GM19239 (cell line): ENCODE results near the gene YTHDC2.
"Not testable (repeated sequence)": the region's sequence is repeated elsewhere in the genome, so short reads cannot be mapped to it uniquely, and the experiment has no call there.

Experiments
- DNase-seq: peaks from one replicate; pipeline ENCODE4 v3.0.0; 2011; ENCODE audit warnings: low spot score; ENCODE audit not compliant: insufficient read length
- FAIRE-seq: peaks from 2 replicates; lab custom pipeline; 2011; peaks lifted over from hg19 to GRCh38; lab: Jason Lieb, UNC

YTHDC2 gene

GRCh38 chr5:113598926-113599325 is 85.4 kb downstream of the YTHDC2 start:
- FAIRE-seq: no peak
- no peak for DNase-seq

DNA sequence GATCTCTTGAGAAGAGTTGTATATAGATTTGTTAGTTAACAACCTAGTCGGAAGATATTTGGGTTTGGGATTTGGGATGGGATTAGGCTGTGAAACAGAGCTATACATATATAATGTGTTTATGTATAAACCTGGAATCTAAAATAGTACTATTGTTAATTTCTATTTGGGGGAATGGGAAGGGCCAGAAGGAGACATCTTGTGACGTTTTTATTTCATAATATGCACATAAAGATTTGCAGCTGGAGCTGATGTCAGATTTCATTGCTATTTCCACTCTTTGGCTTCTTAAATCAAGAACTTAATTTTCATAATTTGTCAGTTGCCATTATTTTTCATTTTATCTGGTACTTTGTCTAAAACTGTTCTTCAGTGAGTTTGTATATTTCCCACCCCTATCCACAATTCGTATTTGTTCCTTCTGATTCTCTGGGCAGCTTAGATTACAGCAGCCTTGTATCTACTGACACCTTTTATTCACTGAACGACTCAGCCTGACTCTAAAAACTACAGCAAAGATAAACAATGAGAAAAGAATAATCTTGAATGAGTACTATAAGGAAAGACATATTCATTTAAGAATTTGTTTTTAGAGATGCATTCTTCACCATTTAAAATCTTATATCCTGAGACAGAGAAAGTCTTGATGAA is 86.9 kb downstream of the YTHDC2 start:
- FAIRE-seq: no peak
- no peak for DNase-seq

- no peak for FAIRE-seq
- DNase-seq: no peak
Measured at GRCh38 chr5:113601423-113601822, 87.9 kb downstream of the YTHDC2 start.

- FAIRE-seq: not testable (repeated sequence)
Measured at GRCh38 chr5:113603246-113603645, 89.8 kb downstream of the YTHDC2 start.

GRCh38 chr5:113606298-113607134 is 93.0 kb downstream of the YTHDC2 start:
- DNase-seq (peak; percentile 7), FAIRE-seq (peak; percentile 77)

More at GRCh38 chr5:113603246-113603645, 89.8 kb downstream of the YTHDC2 start:
- DNase-seq: not testable (repeated sequence)

GRCh38 chr5:113607361-113607760 is 93.9 kb downstream of the YTHDC2 start:
- FAIRE-seq: no peak
- DNase-seq: no peak

DNA sequence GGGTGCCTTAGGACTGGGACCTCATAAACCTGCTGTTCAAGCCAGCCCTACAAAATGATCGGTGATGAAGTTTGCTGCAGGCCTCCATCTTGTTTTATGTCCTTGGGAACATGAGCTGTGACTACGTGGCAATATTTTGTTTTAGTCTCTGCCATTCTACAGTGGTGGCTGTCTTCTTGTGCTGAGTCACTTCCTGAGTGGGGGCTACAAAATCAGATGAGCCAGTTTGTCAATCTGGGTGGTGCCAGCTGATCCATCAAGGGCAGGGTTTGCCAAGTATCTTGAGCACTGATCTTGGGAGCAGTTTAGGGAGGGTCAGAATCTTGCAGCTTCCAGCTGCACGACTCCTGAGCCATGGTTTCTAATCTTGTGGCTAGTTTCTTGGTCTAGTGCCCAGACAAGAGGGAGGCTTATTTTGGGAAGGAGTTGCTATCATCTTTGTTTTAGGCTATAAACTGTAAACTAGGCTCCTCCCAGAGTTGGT is 94.7 kb downstream of the YTHDC2 start:
- DNase-seq: no peak
- FAIRE-seq: no peak

DNA sequence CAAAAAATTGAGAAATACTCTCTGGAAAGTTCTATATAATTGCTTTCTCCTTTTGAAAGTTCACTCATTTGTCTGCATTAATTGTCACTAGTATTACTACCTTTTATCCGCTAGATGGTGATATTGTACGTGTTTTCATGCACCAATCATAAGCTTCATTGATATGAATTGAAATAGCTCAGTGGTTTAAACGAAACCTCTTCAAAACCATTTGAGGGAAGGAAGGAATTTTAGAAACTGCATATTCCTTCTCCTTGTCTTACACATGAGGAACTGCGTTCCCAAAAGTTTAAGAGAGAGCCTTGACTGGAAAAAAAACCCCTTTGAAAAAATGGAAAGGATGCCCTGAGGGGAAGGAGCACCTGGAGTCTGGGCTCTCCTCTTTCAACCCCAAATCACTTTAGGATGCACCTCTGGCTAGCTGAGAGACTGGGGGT is 98.6 kb downstream of the YTHDC2 start:
- DNase-seq (peak; percentile 19), FAIRE-seq (peak; percentile 83)

GRCh38 chr5:113614191-113614590 is 100.7 kb downstream of the YTHDC2 start:
- FAIRE-seq (no peak), DNase-seq (no peak)

GRCh38 chr5:113615708-113616107 is 102.2 kb downstream of the YTHDC2 start:
- FAIRE-seq (no peak), DNase-seq (no peak)

DNA sequence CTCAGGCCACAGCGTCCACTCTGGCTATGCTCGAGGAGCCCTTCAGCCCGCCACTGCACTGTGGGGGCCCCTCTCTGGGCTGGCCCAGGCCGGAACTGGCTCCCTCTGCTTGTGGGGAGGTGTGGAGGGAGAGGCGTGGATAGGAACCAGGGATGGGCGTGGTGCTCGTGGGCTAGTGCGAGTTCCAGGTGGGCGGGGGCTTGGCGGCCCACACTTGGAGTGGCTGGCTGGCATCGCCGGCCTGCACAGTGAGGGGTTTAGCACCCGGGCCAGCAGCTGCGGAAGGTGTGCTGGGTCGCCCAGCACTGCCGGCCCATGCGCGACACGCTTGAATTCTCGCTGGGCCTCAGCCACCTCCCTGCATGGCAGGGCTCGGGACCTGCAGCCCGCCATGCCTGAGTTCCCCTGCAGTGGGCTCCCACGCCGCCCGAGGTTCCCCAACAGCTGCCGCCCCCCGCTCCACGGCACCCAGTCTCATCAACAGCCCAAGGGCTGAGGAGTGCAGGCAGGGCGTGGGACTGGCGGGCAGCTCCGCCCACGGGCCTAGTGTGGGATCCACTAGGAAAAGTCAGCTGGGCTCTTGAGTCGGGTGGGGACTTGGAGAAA is 103.8 kb downstream of the YTHDC2 start:
- FAIRE-seq (no peak), DNase-seq (no peak)

GRCh38 chr5:113632996-113633395 is 119.5 kb downstream of the YTHDC2 start:
- FAIRE-seq: no peak

DNA sequence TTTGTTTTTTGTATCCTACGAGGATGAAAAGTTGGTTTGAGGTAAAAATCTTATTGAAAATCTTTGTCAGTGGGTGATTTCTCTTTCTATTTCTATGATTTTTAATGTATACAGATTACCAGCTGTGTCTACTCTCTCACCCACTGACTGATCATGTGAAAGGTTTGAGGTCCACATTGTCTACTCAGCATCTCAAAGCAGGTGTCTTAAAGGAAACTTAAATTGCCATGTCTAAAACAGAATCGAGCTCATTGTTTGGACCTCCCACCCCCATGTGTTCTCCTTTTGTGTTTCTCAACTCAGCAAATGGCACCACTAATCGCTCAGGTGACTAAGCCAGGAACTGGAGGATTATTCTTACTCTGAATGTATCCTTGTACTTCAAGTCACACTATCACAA is 121.5 kb downstream of the YTHDC2 start:
- DNase-seq (no peak), FAIRE-seq (no peak)

More at GRCh38 chr5:113632996-113633395, 119.5 kb downstream of the YTHDC2 start:
- DNase-seq: no peak

GRCh38 chr5:113641715-113642114 is 128.2 kb downstream of the YTHDC2 start:
- no peak for FAIRE-seq
- DNase-seq: no peak
